K562 (cell line): ENCODE results near the gene CIAO3. TPM values are rescaled to one million over a fixed set of nuclear protein-coding genes. Genes with fewer than 3 reads are reported as not detected.

Experiments
- BDP1 ChIP-seq: IDR thresholded peaks from 3 replicates; pipeline ENCODE4 v1.6.1; 2011; ENCODE audit not compliant: insufficient read length, insufficient read depth
- DACH1 ChIP-seq: fragments of 450-650 bp; IDR thresholded peaks from 2 replicates; pipeline ENCODE4 v1.6.1; 2018; ENCODE audit not compliant: partially characterized antibody
- DPF2 ChIP-seq: fragments of 450-650 bp; IDR thresholded peaks from 2 replicates; pipeline ENCODE4 v1.6.1; 2016
- HEY1 ChIP-seq: fragments of 250-450 bp; sonication (Bioruptor Pico); IDR thresholded peaks from 2 replicates; pipeline ENCODE4 v1.5.0; 2020; ENCODE audit warnings: mild to moderate bottlenecking, moderate library complexity, borderline replicate concordance
- HMGN3 ChIP-seq: IDR thresholded peaks from 2 replicates; pipeline ENCODE4 v1.6.1; 2011; ENCODE audit warnings: borderline replicate concordance, low read depth, mild to moderate bottlenecking, mixed read lengths, low read length; ENCODE audit not compliant: insufficient read length; ENCODE audit errors: extremely low read depth
- KAT8 ChIP-seq: fragments of 450-650 bp; IDR thresholded peaks from 2 replicates; pipeline ENCODE4 v1.6.1; 2016; ENCODE audit warnings: low read depth, mild to moderate bottlenecking
- MED1 ChIP-seq: sonication (generic); formaldehyde crosslinking; IDR thresholded peaks from 2 replicates; pipeline ENCODE4 v1.8.1; 2023; ENCODE audit warnings: missing genetic modification reagents, borderline replicate concordance
- MEIS2 ChIP-seq: fragments of 450-650 bp; IDR thresholded peaks from 2 replicates; pipeline ENCODE4 v1.6.1; 2014; ENCODE audit warnings: mild to moderate bottlenecking; ENCODE audit not compliant: partially characterized antibody
- MXI1 ChIP-seq: IDR thresholded peaks from 2 replicates; pipeline ENCODE4 v1.6.1; 2011; ENCODE audit warnings: low read depth, mild to moderate bottlenecking, improper control_type of control experiment, low read length
- NRF1 ChIP-seq, 2 experiments: fragments of 450-650 bp; IDR thresholded peaks in 1 of 2; conservative IDR thresholded peaks in 1 of 2; 2 replicates each; pipeline ENCODE4 v1.6.1; 2014; ENCODE audit warnings: mild to moderate bottlenecking in 2 of 2
- POLR2A ChIP-seq: fragments of 450-650 bp; conservative IDR thresholded peaks from 2 replicates; pipeline ENCODE4 v1.6.1; 2016
- RAD21 ChIP-seq, 2 experiments: fragments of 250-450 bp in 1 of 2; fragments of 450-650 bp in 1 of 2; sonication (Bioruptor Pico) in 1 of 2; formaldehyde crosslinking in 1 of 2; IDR thresholded peaks in 1 of 2; conservative IDR thresholded peaks in 1 of 2; 2 replicates each; pipeline versions ENCODE4 v1.4.0 to v1.8.0; 2020 to 2022; ENCODE audit warnings: mild to moderate bottlenecking in 2 of 2, moderate library complexity in 1 of 2
- RBM15 ChIP-seq: fragments of 200-400 bp; formaldehyde crosslinking; IDR thresholded peaks from 2 replicates; pipeline ENCODE4 v1.6.1; 2018; ENCODE audit warnings: mild to moderate bottlenecking, low read length, moderate library complexity; ENCODE audit not compliant: insufficient read depth
- SIN3A ChIP-seq, 2 experiments: fragments of 150-350 bp in 1 of 2; IDR thresholded peaks; 2 replicates each; pipeline ENCODE4 v1.6.1; 2011 to 2016; ENCODE audit warnings: borderline replicate concordance in 2 of 2, low read depth in 2 of 2, low read length in 2 of 2, mild to moderate bottlenecking in 2 of 2, moderate library complexity in 2 of 2; ENCODE audit not compliant: control insufficient read depth in 1 of 2
- SREBF2 ChIP-seq: sonication (generic); formaldehyde crosslinking; IDR thresholded peaks from 2 replicates; pipeline ENCODE4 v1.4.0; 2020; ENCODE audit warnings: mild to moderate bottlenecking, missing genetic modification reagents
- TBP ChIP-seq: optimal IDR thresholded peaks from 2 replicates; pipeline ENCODE3; 2011; ENCODE audit warnings: low read depth, low read length, improper control_type of control experiment
- USF2 ChIP-seq: sonication (generic); formaldehyde crosslinking; IDR thresholded peaks from 2 replicates; pipeline ENCODE4 v1.5.0; 2020; ENCODE audit warnings: missing genetic modification reagents
- WHSC1 ChIP-seq: IDR thresholded peaks from one replicate; pipeline ENCODE4 v1.6.1; 2012; ENCODE audit warnings: low read length, control low read depth, inconsistent platforms
- ZNF253 ChIP-seq: fragments of 250-450 bp; sonication (Bioruptor Pico); conservative IDR thresholded peaks from 2 replicates; pipeline ENCODE4 v1.6.1; 2021; ENCODE audit warnings: mild to moderate bottlenecking
- ZNF780A ChIP-seq: fragments of 250-450 bp; sonication (Bioruptor Pico); IDR thresholded peaks from 2 replicates; pipeline ENCODE4 v1.5.0; 2021; ENCODE audit warnings: mild to moderate bottlenecking
- polyA plus RNA-seq, 8 experiments: library from polyadenylated mRNA; depleted of rRNA in 4 of 8; stranded (reverse) in 5 of 8; unstranded in 3 of 8; fragments of >200 nt; fragmentation: Nextera tagmentation in 2 of 8; fragmentation: Illumina TruSeq in 1 of 8; extraction: Ambion mirVana in 2 of 8; extraction: Trizol in 1 of 8; gene quantifications; 2 replicates each; pipeline versions ENCODE4 v1.2.1 to v1.2.3, GENCODE V29; 2011 to 2014; ENCODE audit warnings: inconsistent platforms in 1 of 8, missing spikeins in 1 of 8
- total RNA-seq, 7 experiments: library from RNA; depleted of rRNA in 6 of 7; stranded (reverse); fragments of >200 nt in 6 of 7; fragmentation: Illumina TruSeq in 2 of 7; extraction: Trizol in 2 of 7; gene quantifications; 2 replicates each; pipeline versions ENCODE4 v1.2.1 to v1.2.3, GENCODE V29; 2011 to 2021; ENCODE audit warnings: low replicate concordance in 1 of 7
- TF ChIP-seq, protein P1 (sequence below), 3 experiments: fragments of 200-800 bp in 1 of 3; sonication (Bioruptor generic) in 1 of 3; sonication (generic) in 1 of 3; formaldehyde crosslinking in 1 of 3; IDR thresholded peaks; 2 replicates each; pipeline versions ENCODE4 v1.6.1 to v1.8.0; 2016 to 2022; ENCODE audit warnings: mild to moderate bottlenecking in 2 of 3, missing compliant biosample characterization in 2 of 3, missing genetic modification characterization in 2 of 3, missing genetic modification reagents in 1 of 3
- TF ChIP-seq, protein P2 (sequence below): sonication (generic); formaldehyde crosslinking; IDR thresholded peaks from 2 replicates; pipeline ENCODE4 v1.8.0; 2022; ENCODE audit warnings: missing genetic modification reagents, mild to moderate bottlenecking, borderline replicate concordance
- TF ChIP-seq, protein P3 (sequence below): IDR thresholded peaks from 3 replicates; pipeline ENCODE4 v1.6.1; 2011; ENCODE audit warnings: borderline replicate concordance, mild to moderate bottlenecking; ENCODE audit not compliant: insufficient read length, insufficient read depth

The CIAO3 gene
- total and polyA plus RNA-seq, 9 of the 15 experiments (the other 6 are each of a cell fraction or from before 2014, with no cell fraction given): 2.2 to 35.6 (median 18.7) TPM

DNA sequence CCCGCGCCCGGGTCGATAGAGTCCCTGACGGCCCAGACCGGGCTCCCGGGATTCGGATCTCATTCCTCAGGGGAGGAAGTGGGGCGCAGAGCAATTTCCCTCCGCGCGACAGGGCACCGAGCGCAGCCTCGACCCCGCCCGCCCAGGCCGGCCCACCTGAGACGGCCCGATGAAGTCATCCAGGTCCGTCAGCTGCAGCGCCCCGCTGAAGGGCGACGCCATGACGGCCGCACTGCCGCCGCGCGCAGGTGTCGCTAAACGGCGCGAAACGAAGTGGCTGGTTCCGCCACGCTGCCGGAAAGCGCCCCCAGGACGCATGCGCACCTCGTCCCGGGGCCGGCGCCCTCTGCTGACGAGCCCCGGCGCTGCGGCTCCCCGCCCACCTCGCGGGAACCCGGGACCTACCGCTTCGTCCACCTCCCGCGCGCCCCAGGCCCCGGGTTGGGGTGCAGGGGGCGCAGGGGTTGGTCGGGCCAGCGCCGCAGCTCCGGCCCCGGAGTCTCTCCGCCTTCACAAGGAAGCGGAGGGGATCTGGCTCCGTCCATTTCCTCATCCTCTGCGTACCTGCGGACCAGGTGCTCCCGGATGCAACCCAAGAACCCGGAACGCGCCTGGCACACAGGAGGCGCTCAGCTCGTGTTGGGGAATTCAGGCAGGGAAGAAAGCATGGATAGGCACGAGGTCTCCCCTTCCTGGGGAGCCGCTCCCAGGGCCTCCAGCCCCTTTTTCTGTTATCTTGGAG, at the start of gene CIAO3 (continued):
- no peak for TF ChIP-seq USF2 (CRISPR knock-in tag)
- peak; percentile 77 for TF ChIP-seq POLR2A
- TF ChIP-seq SREBF2 (CRISPR knock-in tag): no peak
- TF ChIP-seq, protein P1, sequence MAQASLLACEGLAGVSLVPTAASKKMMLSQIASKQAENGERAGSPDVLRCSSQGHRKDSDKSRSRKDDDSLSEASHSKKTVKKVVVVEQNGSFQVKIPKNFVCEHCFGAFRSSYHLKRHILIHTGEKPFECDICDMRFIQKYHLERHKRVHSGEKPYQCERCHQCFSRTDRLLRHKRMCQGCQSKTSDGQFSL (CRISPR knock-in tag; IDR thresholded peaks at IDR 0.05): no peak
- TF ChIP-seq, protein P1 (tag; IDR thresholded peaks at IDR 0.05): no peak
- no peak for TF ChIP-seq KAT8
- TF ChIP-seq WHSC1: no peak
- TF ChIP-seq ZNF780A (CRISPR knock-in tag): no peak
- TF ChIP-seq DACH1: peak; percentile 78
- TF ChIP-seq, protein P2, sequence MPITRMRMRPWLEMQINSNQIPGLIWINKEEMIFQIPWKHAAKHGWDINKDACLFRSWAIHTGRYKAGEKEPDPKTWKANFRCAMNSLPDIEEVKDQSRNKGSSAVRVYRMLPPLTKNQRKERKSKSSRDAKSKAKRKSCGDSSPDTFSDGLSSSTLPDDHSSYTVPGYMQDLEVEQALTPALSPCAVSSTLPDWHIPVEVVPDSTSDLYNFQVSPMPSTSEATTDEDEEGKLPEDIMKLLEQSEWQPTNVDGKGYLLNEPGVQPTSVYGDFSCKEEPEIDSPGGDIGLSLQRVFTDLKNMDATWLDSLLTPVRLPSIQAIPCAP (CRISPR knock-in tag): no peak
- no peak for TF ChIP-seq MXI1
- peak; percentile 95 to 97 for TF ChIP-seq NRF1 (conservative IDR thresholded peaks at IDR 0.05 in 1 of 2, IDR thresholded peaks at IDR 0.05 in 1 of 2)
- peak; percentile 72 for TF ChIP-seq TBP
- no peak for TF ChIP-seq BDP1
- TF ChIP-seq SIN3A (IDR thresholded peaks at IDR 0.05; ENCODE audit: borderline replicate concordance in 2 of 2, control insufficient read depth in 1 of 2, low read depth in 2 of 2, low read length in 2 of 2): peak; percentile 39 to 89; a peak in 3 of 4 replicates
- TF ChIP-seq RBM15: no peak
- TF ChIP-seq DPF2: no peak
- TF ChIP-seq MED1 (CRISPR knock-in tag): no peak
- no peak for TF ChIP-seq HEY1
- TF ChIP-seq HMGN3: peak; percentile 91
- TF ChIP-seq ZNF253 (CRISPR knock-in tag): no peak
- peak in 1 of 2 experiments; percentile 28; a peak in 2 of 4 replicates for TF ChIP-seq RAD21 (CRISPR knock-in tag; conservative IDR thresholded peaks at IDR 0.05 in 1 of 2, IDR thresholded peaks at IDR 0.05 in 1 of 2)
- peak; percentile 81 for TF ChIP-seq MEIS2
- TF ChIP-seq, protein P3, sequence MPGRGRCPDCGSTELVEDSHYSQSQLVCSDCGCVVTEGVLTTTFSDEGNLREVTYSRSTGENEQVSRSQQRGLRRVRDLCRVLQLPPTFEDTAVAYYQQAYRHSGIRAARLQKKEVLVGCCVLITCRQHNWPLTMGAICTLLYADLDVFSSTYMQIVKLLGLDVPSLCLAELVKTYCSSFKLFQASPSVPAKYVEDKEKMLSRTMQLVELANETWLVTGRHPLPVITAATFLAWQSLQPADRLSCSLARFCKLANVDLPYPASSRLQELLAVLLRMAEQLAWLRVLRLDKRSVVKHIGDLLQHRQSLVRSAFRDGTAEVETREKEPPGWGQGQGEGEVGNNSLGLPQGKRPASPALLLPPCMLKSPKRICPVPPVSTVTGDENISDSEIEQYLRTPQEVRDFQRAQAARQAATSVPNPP: no peak
